Tibial nerve (tissue), 4 donors: ENCODE measurements around the gene IER5.

Experiments used
- CTCF ChIP-seq, 5 experiments: fragments of 200-600 bp in 3 of 5; fragments of 450-650 bp in 2 of 5; sonication (generic) in 3 of 5; IDR thresholded peaks; one replicate each; pipeline ENCODE4 v1.5.1; 2016 to 2019; ENCODE audit warnings: antibody characterized with exemption in 5 of 5, mild to moderate bottlenecking in 3 of 5, moderate library complexity in 2 of 5
- EP300 ChIP-seq, 2 donors: sonication (generic); formaldehyde crosslinking; IDR thresholded peaks; one replicate each; pipeline ENCODE4 v1.6.1; 2017; ENCODE audit warnings: antibody characterized with exemption in 2 of 2, mild to moderate bottlenecking in 1 of 2
- POLR2A ChIP-seq, 2 donors: fragments of 450-650 bp; IDR thresholded peaks; one replicate each; pipeline ENCODE4 v1.6.1; 2017; ENCODE audit warnings: antibody characterized with exemption in 2 of 2, mild to moderate bottlenecking in 2 of 2, moderate library complexity in 2 of 2

DNA sequence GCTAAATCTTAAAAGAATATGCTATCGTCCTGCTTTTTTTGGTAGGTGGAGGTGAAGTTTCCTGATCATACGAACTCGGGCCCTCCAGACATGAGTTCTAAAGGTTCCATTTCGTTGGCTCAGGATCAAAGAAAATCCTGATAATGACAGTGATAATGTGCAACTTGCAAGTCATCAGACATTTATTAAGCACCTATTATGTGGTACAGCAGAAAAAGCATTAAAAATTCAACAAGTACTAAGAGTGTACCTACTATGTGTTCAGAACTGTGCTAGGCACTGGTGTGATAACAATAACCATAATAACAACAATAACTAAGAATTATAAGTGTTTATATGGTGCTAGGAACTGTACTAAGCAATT lies 3.9 kb upstream of the IER5 start:
- TF ChIP-seq CTCF (IDR thresholded peaks at IDR 0.05): no peak
- TF ChIP-seq EP300 (IDR thresholded peaks at IDR 0.05): no peak
- TF ChIP-seq POLR2A (IDR thresholded peaks at IDR 0.05): no peak
